Mammary epithelial cell (primary cell): ENCODE measurements around the gene ATXN1.

Source experiments
- EZH2 ChIP-seq: IDR thresholded peaks from 2 replicates; pipeline ENCODE4 v1.6.1; 2012; ENCODE audit warnings: low read length, inconsistent platforms, borderline replicate concordance
- TF ChIP-seq, protein P1 (sequence below), 2 donors: IDR thresholded peaks in 1 of 2; conservative IDR thresholded peaks in 1 of 2; 2 replicates each; pipeline ENCODE4 v1.5.1; 2011 to 2012; ENCODE audit warnings: inconsistent platforms in 2 of 2, low read length in 2 of 2, mild to moderate bottlenecking in 2 of 2, control low read depth in 1 of 2, low read depth in 1 of 2; ENCODE audit not compliant: insufficient read depth in 1 of 2; ENCODE audit errors: extremely low read depth in 1 of 2

- TF ChIP-seq, protein P1, sequence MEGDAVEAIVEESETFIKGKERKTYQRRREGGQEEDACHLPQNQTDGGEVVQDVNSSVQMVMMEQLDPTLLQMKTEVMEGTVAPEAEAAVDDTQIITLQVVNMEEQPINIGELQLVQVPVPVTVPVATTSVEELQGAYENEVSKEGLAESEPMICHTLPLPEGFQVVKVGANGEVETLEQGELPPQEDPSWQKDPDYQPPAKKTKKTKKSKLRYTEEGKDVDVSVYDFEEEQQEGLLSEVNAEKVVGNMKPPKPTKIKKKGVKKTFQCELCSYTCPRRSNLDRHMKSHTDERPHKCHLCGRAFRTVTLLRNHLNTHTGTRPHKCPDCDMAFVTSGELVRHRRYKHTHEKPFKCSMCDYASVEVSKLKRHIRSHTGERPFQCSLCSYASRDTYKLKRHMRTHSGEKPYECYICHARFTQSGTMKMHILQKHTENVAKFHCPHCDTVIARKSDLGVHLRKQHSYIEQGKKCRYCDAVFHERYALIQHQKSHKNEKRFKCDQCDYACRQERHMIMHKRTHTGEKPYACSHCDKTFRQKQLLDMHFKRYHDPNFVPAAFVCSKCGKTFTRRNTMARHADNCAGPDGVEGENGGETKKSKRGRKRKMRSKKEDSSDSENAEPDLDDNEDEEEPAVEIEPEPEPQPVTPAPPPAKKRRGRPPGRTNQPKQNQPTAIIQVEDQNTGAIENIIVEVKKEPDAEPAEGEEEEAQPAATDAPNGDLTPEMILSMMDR (conservative IDR thresholded peaks at IDR 0.05 in 1 of 2, IDR thresholded peaks at IDR 0.05 in 1 of 2; ENCODE audit: extremely low read depth in 1 of 2, insufficient read depth in 1 of 2, low read depth in 1 of 2, low read length in 2 of 2): no peak
- no peak for TF ChIP-seq EZH2
Measured at GRCh38 chr6:16391451-16391912, 369.8 kb downstream of the ATXN1 start.
